Heart left ventricle (tissue), 16 donors: ENCODE data around the gene AKR7A2. TPM values are rescaled to one million over a fixed set of nuclear protein-coding genes. Genes with fewer than 3 reads are reported as not detected.
A peak's percentile ranks its signal among the peaks of the same experiment; 100 is the strongest.

Experiments
- ATAC-seq, 4 donors: fragments of 200-7000 bp; cut with Tn5 transposase; one replicate each; pipeline ENCODE4 v1.9.1; 2020 to 2022; ENCODE audit warnings: moderate library complexity in 4 of 4, mild to moderate bottlenecking in 3 of 4, moderate number of reproducible peaks in 1 of 4
- DNase-seq, 5 donors: peaks; one replicate each; pipeline ENCODE4 v3.0.0-alpha.2; 2020
- H3K27ac ChIP-seq, 12 donors: fragments of 200-600 bp; sonication (generic) in 4 of 12; one replicate each; pipeline versions ENCODE4 v1.5.0 to v1.8.0; 2016 to 2022; ENCODE audit warnings: mild to moderate bottlenecking in 2 of 12
- H3K27me3 ChIP-seq, 9 donors: fragments of 200-600 bp; sonication (generic) in 2 of 9; one replicate each; pipeline versions ENCODE4 v1.5.1 to v1.8.0; 2016 to 2022; ENCODE audit warnings: mild to moderate bottlenecking in 3 of 9
- H3K36me3 ChIP-seq, 9 donors: fragments of 200-600 bp; sonication (generic) in 2 of 9; one replicate each; pipeline versions ENCODE4 v1.5.0 to v1.8.0; 2018 to 2022; ENCODE audit warnings: mild to moderate bottlenecking in 2 of 9
- H3K4me1 ChIP-seq, 12 donors: fragments of 200-600 bp; sonication (generic) in 4 of 12; one replicate each; pipeline versions ENCODE4 v1.5.0 to v1.8.0; 2016 to 2022; ENCODE audit warnings: mild to moderate bottlenecking in 3 of 12
- H3K4me3 ChIP-seq, 12 donors: fragments of 200-600 bp; sonication (generic) in 4 of 12; one replicate each; pipeline versions ENCODE4 v1.5.0 to v1.8.0; 2017 to 2022; ENCODE audit warnings: mild to moderate bottlenecking in 9 of 12, moderate library complexity in 4 of 12
- H3K9me3 ChIP-seq, 12 donors: fragments of 200-600 bp; sonication (generic) in 4 of 12; one replicate each; pipeline versions ENCODE4 v1.5.0 to v1.8.0; 2016 to 2022; ENCODE audit warnings: mild to moderate bottlenecking in 1 of 12
- POLR2A ChIP-seq, 2 donors: fragments of 450-650 bp; IDR thresholded peaks; one replicate each; pipeline ENCODE4 v1.6.1; 2017; ENCODE audit warnings: antibody characterized with exemption in 2 of 2, mild to moderate bottlenecking in 2 of 2, moderate library complexity in 2 of 2
- WGBS, 4 donors: extraction: QIAGEN DNeasy Blood & Tissue Kit in 2 of 4; methylation state at CpG; one replicate each; pipeline versions ENCODE4 v1.1.5 to v1.1.7; 2013 to 2018; 5-methylcytosine and 5-hydroxymethylcytosine counted together
- intact Hi-C, 10 donors: fragments of 100-400 bp; cut with DNase I; formaldehyde crosslinking; loops; one replicate each; pipeline versions ENCODE4 v1.11.1 to v1.14.2; 2022
- polyA plus RNA-seq, 2 donors: library from polyadenylated mRNA; stranded (reverse); fragments of 200-250 nt; gene quantifications; one replicate each; pipeline ENCODE4 v1.2.3, GENCODE V29; 2013
- total RNA-seq, 9 donors: library from RNA; depleted of rRNA in 2 of 9; stranded (reverse); fragments of >200 nt in 2 of 9; fragmentation: NEBNext Ultra II Directional in 3 of 9; extraction: Animal tissue kit (Norgen Biotek cat#: 25700) in 3 of 9; gene quantifications; one replicate each; pipeline versions ENCODE4 v1.1.0 to v1.2.4, GENCODE V29; 2016 to 2023
- TF ChIP-seq, protein P1 (sequence below), 12 donors: fragments of 200-600 bp; sonication (generic) in 4 of 12; IDR thresholded peaks; one replicate each; pipeline versions ENCODE4 v1.5.0 to v1.8.0; 2018 to 2022; ENCODE audit warnings: antibody characterized with exemption in 12 of 12, mild to moderate bottlenecking in 5 of 12
- donor health status: ischemic (EF 13 %, LVEDD 7.1; RV severe dilation, severe dysfunction).
- donor health status: healthy with polysubstance abuse.
- donor health status: DM: no; HTN: yes; CAD: no.
- donor health status: DM: no; HTN: no; CAD: no.
- donor health status: ischemic (EF 25% LVEDD 6.9; RV normal size, moderate dysfunction).
- donor health status: ischemic (EF 25% LVEDD 5.7; RV mildly dilated, moderate dysfunction).
- donor health status: healthy.
- donor health status: DM: yes; HTN: yes; CAD: no.
- donor health status: ischemic (EF 35%, LVEDD 5.7; RV mildly dilated, moderate dysfunction).
- donor health status: nonischemic (EF 11% LVEDD 7.7; RV severe dilation, severe dysfunction).
- donor health status: DM: yes; HTN: yes; CAD: no.
- donor health status: PGD.
- donor health status: ischemic (EF 29% LVEDD 5.4; RV normal size, mild dysfunction).
- donor health status: nonischemic (EF 23%, LVEDD 6.1; RV moderate dilation, normal function).

The AKR7A2 gene
- total and polyA plus RNA-seq, 11 donors, result 13.8 to 97.5 (median 41.9) TPM

DNA sequence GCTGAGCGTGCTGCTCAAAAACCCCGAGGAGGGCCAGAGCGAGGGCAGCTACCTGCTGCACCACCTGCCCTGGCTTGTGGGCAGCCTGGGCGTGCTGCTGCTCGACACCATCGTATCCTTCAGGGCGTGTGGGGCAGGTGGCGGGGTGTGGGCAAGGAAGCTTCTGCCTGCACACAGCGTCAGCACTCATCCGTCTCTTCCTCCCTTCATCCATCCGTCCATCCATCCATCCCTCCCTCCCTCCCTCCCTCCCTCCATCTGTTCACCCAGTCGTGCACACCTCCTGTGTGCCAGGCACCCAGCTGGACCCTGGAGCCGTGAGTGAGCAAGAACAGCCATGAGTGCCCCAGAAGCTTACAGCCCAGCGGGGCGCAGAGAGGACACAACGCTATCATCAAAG is 15.4 kb upstream of the AKR7A2 start:
- H3K36me3 ChIP-seq, result peaks cover 0 to 77% (median 57%) of the 10 kb centered on the region in 9 donors
- no peak for TF ChIP-seq POLR2A (IDR thresholded peaks at IDR 0.05)
- TF ChIP-seq, protein P1, sequence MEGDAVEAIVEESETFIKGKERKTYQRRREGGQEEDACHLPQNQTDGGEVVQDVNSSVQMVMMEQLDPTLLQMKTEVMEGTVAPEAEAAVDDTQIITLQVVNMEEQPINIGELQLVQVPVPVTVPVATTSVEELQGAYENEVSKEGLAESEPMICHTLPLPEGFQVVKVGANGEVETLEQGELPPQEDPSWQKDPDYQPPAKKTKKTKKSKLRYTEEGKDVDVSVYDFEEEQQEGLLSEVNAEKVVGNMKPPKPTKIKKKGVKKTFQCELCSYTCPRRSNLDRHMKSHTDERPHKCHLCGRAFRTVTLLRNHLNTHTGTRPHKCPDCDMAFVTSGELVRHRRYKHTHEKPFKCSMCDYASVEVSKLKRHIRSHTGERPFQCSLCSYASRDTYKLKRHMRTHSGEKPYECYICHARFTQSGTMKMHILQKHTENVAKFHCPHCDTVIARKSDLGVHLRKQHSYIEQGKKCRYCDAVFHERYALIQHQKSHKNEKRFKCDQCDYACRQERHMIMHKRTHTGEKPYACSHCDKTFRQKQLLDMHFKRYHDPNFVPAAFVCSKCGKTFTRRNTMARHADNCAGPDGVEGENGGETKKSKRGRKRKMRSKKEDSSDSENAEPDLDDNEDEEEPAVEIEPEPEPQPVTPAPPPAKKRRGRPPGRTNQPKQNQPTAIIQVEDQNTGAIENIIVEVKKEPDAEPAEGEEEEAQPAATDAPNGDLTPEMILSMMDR (IDR thresholded peaks at IDR 0.05), result no peak
- no peak for ATAC-seq

DNA sequence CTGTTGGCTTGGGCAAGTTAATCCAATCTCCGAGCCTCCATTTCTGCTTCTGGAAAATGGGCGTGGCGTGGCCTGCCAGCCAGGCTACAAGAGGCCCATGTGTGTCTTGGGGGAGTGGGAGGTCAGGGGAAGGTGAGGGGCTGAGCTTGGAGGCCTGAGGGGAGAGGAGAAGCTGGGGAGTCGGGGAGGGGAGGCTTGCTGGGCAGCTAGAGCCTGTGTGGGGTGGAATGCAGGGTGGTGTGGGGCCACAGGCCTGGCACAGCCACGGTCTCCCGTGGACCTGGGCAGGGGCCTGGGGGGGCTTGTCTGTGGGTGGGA is 14.8 kb upstream of the AKR7A2 start:
- H3K4me3 ChIP-seq, result no peak overlapping the region
- DNase-seq, result no peak
- intact Hi-C loops, result no loop called here
- H3K27me3 ChIP-seq, result no peaks in the 10 kb centered on the region
- ATAC-seq, result no peak
- H3K4me1 ChIP-seq, result no peaks in the 10 kb centered on the region
- WGBS, 4 donors, result 79 to 93% (median 85%) methylated on average over 6 of the region's 6 CpGs
- TF ChIP-seq POLR2A (IDR thresholded peaks at IDR 0.05), result no peak
- TF ChIP-seq, protein P1 (IDR thresholded peaks at IDR 0.05), result no peak
- peaks cover 0 to 80% (median 52%) of the 10 kb centered on the region in 9 donors for H3K36me3 ChIP-seq
- H3K27ac ChIP-seq, result no peak overlapping the region
- H3K9me3 ChIP-seq, result no peaks in the 10 kb centered on the region

More for the DNA sequence above, 15.4 kb upstream of the AKR7A2 start:
- H3K27me3 ChIP-seq, result no peaks in the 10 kb centered on the region
- DNase-seq, result no peak
- no peaks in the 10 kb centered on the region for H3K4me1 ChIP-seq
- H3K27ac ChIP-seq, result no peak overlapping the region
- no peak overlapping the region for H3K4me3 ChIP-seq
- intact Hi-C loops, result no loop called here
- no peaks in the 10 kb centered on the region for H3K9me3 ChIP-seq
- WGBS, 4 donors, result 87 to 92% (median 89%) methylated on average over 14 to 16 of the region's 16 CpGs

DNA sequence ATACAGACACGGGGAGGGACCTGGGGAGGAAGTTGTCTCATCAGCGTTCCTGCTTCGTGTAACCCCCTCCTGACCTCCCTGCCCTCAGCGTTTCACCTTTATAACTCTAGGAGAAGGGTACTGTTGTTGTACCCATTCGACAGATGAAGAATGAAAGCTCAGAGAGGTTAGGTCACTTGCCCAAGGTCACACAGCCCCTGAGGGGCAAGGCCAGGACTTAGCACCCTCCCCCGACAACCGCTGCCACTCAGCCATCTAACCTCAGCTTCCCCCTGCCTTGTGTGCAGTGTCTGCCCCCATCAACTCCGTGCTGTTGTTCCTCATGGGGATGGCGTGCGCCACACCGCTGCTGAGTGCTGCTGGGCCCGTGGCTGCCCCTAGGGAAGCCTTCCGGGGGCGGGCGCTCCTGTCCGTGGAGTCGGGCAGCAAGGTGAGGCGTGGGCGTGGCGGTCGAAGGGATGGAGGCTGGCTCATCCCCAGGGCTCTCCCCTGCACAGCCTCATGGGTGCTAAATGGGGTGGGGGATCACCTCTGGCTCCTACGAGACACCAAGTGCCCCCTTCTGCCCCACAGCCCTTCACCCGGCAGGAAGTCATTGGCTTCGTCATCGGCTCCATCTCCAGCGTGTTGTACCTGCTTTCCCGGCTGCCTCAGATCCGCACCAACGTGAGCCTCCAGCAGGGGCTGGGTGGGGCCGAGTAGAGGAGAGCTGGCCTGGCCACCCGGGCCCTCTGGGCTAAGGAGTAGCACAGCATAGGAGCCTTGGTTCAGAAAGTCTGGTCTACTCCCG is 14.2 kb upstream of the AKR7A2 start:
- no peak for ATAC-seq
- TF ChIP-seq, protein P1 (IDR thresholded peaks at IDR 0.05), result no peak
- TF ChIP-seq POLR2A (IDR thresholded peaks at IDR 0.05), result no peak

DNA sequence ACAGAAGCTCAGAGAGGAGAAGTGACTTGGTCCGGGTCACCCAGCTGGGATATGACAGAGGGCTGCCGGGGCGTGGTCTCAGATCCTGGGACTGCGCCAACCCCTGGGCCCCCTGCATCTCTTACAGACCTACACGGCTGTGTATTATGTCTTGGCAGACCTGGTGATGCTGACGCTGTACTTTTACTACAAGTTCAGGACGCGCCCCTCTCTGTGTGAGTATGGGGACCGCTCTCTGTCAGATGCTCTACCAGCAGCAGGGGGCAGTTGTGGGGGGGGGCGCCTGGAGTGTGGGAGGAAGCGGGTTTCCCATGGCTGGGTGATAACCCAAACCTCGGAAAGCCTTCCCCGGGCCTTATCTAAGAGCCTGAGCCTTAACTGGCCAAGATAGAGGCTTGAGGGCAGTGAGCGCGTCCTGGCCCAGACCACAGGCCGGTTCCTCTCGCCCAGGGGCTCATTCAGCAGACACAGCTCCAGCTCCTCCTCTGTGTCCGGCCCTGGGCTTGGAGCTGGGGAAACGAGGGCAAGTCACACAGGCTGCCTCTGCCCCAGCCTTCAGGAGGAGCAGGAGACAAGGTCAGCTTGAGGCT is 13.5 kb upstream of the AKR7A2 start:
- no peak overlapping the region for H3K27ac ChIP-seq
- 78 to 85% (median 83%) methylated on average over 18 to 19 of the region's 19 CpGs for WGBS, 4 donors
- intact Hi-C loops, result no loop called here
- TF ChIP-seq, protein P1 (IDR thresholded peaks at IDR 0.05), result no peak
- TF ChIP-seq POLR2A (IDR thresholded peaks at IDR 0.05), result no peak
- no peaks in the 10 kb centered on the region for H3K9me3 ChIP-seq
- no peak for ATAC-seq
- no peak overlapping the region for H3K4me3 ChIP-seq
- H3K4me1 ChIP-seq, result no peaks in the 10 kb centered on the region
- H3K36me3 ChIP-seq, result peaks cover 0 to 79% (median 58%) of the 10 kb centered on the region in 9 donors
- peak in 1 of 5 donors; percentile 51 for DNase-seq
- no peaks in the 10 kb centered on the region for H3K27me3 ChIP-seq

More for the DNA sequence above, 14.2 kb upstream of the AKR7A2 start:
- no peaks in the 10 kb centered on the region for H3K9me3 ChIP-seq
- peaks cover 0 to 82% (median 53%) of the 10 kb centered on the region in 9 donors for H3K36me3 ChIP-seq
- no peak overlapping the region for H3K27ac ChIP-seq
- no peaks in the 10 kb centered on the region for H3K4me1 ChIP-seq
- no peak overlapping the region for H3K4me3 ChIP-seq
- intact Hi-C loops, result no loop called here
- no peaks in the 10 kb centered on the region for H3K27me3 ChIP-seq
- peak in 2 of 5 donors; percentile 15 to 37 for DNase-seq
- 87 to 90% (median 89%) methylated on average over 19 to 32 of the region's 32 CpGs for WGBS, 4 donors
